Measurements from ENCODE around the gene REXO2.

DNA sequence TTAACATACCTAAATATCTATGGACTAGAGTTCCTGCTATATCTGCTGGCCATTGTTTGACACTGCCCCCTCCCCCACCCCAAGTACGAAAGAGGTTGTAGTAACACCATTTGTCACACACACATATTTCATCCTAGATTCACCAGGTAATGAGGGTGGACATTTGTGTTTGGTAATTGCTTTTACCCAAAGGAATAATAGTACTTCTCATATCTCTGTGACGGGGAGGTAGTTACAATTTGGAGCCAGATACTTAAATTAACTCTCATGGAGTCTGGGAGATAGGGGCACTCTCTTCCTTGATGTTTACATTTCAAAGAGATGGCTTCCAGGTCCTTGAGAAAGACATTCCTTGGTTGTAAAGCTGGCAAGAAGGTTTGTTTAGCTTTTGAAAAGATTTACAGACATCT is 38.7 kb downstream of the REXO2 start:
- TF ChIP-seq, protein P1, sequence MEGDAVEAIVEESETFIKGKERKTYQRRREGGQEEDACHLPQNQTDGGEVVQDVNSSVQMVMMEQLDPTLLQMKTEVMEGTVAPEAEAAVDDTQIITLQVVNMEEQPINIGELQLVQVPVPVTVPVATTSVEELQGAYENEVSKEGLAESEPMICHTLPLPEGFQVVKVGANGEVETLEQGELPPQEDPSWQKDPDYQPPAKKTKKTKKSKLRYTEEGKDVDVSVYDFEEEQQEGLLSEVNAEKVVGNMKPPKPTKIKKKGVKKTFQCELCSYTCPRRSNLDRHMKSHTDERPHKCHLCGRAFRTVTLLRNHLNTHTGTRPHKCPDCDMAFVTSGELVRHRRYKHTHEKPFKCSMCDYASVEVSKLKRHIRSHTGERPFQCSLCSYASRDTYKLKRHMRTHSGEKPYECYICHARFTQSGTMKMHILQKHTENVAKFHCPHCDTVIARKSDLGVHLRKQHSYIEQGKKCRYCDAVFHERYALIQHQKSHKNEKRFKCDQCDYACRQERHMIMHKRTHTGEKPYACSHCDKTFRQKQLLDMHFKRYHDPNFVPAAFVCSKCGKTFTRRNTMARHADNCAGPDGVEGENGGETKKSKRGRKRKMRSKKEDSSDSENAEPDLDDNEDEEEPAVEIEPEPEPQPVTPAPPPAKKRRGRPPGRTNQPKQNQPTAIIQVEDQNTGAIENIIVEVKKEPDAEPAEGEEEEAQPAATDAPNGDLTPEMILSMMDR (IDR thresholded peaks at IDR 0.05), result no peak
- TF ChIP-seq POLR2A (IDR thresholded peaks at IDR 0.05), result no peak

All from right lobe of liver (tissue), 4 donors.